Endothelial cell (in vitro differentiated cells): ENCODE results near the gene MMP24. TPM values are rescaled to one million over a fixed set of nuclear protein-coding genes. Genes with fewer than 3 reads are reported as not detected.

Experiments
- DNase-seq: peaks from one replicate; pipeline ENCODE4 v3.0.0; 2021; ENCODE audit warnings: low spot score
- H3K27ac Mint-ChIP-seq: one replicate; pipeline ENCODE4 v1.8.0; 2021; ENCODE audit warnings: mixed read lengths, inconsistent platforms; ENCODE audit not compliant: unreplicated experiment
- H3K27me3 Mint-ChIP-seq: one replicate; pipeline ENCODE4 v1.8.0; 2021; ENCODE audit warnings: mild to moderate bottlenecking, moderate library complexity, mixed read lengths, inconsistent platforms; ENCODE audit not compliant: unreplicated experiment
- H3K36me3 Mint-ChIP-seq: one replicate; pipeline ENCODE4 v1.8.0; 2021; ENCODE audit warnings: mild to moderate bottlenecking, low read depth, mixed read lengths, inconsistent platforms; ENCODE audit not compliant: unreplicated experiment
- H3K4me1 Mint-ChIP-seq: one replicate; pipeline ENCODE4 v1.8.0; 2021; ENCODE audit warnings: mild to moderate bottlenecking, mixed read lengths, inconsistent platforms; ENCODE audit not compliant: unreplicated experiment
- H3K4me3 Mint-ChIP-seq: one replicate; pipeline ENCODE4 v1.8.0; 2021; ENCODE audit warnings: mild to moderate bottlenecking, mixed read lengths, inconsistent platforms; ENCODE audit not compliant: unreplicated experiment
- H3K9me3 Mint-ChIP-seq: one replicate; pipeline ENCODE4 v1.8.0; 2021; ENCODE audit warnings: mixed read lengths, inconsistent platforms; ENCODE audit not compliant: unreplicated experiment
- total RNA-seq: library from RNA; stranded (reverse); fragmentation: NEBNext Ultra II Directional; extraction: Animal tissue kit (Norgen Biotek cat#: 25700); gene quantifications from one replicate; pipeline ENCODE4 v1.2.1, GENCODE V29; 2021; ENCODE audit not compliant: unreplicated experiment
- TF ChIP-seq, protein P1 (sequence below): fragments of 200-600 bp; sonication (generic); IDR thresholded peaks from one replicate; pipeline ENCODE4 v1.5.0; 2021; ENCODE audit warnings: antibody characterized with exemption; ENCODE audit not compliant: unreplicated experiment

MMP24 gene
- total RNA-seq, 1 donor from 2014 or later: 9.1 TPM

DNA sequence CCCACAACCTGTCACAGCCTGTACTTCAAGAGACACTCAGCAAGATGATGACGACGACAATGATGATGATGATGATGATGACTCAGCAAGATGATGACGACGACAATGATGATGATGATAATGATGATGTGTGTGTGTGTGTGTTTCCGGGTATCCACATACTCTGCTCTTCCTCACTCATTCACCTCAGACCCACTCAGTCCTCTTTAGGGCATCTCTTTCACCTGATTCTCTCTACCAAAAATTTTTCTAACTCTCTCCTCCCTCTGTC, 59.3 kb downstream of the MMP24 start:
- Mint-ChIP-seq H3K27me3 (peaks cover 24% of the 10 kb centered on the region), H3K9me3 (no peaks in the 10 kb centered on the region), H3K36me3 (peaks cover 9% of the 10 kb centered on the region), H3K4me1 (peaks cover 15% of the 10 kb centered on the region), H3K27ac (peak overlapping the region; percentile 59), H3K4me3 (peak overlapping the region; percentile 97)
- TF ChIP-seq, protein P1, sequence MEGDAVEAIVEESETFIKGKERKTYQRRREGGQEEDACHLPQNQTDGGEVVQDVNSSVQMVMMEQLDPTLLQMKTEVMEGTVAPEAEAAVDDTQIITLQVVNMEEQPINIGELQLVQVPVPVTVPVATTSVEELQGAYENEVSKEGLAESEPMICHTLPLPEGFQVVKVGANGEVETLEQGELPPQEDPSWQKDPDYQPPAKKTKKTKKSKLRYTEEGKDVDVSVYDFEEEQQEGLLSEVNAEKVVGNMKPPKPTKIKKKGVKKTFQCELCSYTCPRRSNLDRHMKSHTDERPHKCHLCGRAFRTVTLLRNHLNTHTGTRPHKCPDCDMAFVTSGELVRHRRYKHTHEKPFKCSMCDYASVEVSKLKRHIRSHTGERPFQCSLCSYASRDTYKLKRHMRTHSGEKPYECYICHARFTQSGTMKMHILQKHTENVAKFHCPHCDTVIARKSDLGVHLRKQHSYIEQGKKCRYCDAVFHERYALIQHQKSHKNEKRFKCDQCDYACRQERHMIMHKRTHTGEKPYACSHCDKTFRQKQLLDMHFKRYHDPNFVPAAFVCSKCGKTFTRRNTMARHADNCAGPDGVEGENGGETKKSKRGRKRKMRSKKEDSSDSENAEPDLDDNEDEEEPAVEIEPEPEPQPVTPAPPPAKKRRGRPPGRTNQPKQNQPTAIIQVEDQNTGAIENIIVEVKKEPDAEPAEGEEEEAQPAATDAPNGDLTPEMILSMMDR: no peak
- no peak for DNase-seq

DNA sequence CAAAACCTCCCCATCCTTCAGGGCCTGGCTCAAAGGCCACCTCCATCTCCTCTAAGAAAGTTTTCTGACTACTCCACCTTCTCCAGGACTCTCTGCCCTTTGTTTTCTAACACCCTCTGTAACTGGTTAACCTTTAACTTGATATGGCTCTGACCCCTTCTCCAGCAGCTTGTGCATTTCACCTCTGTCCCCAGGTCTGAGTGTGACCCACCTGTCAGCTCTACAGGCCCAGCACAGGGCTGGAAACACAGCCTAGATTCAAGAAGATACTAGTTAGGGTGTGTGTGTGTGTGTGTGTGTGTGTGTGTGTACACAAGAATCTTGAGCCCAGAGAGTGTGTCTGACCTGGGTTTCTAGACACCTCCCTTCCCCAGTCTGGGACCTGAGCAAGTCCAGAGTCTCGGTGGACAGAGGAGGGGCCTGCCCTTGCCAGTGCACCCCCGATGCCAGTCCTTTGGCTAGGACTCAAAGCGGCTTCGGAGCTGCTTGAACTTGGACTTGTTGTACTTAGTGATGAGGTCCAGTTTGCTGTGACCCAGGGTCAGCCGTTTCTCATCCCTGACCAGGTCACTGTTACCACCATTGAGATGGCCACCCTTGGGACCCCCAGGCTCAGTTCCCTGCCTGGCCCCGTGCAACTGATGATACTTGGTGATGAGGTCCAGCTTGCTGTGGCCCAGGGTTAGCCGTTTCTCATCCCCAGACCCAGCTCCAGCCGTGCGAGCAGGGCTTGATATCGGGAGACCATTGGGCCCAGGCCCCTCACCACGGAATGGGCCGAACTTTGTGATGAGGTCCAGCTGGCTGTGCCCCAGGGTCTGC, 59.8 kb downstream of the MMP24 start:
- H3K4me3 Mint-ChIP-seq: peak overlapping the region; percentile 97
- H3K27ac Mint-ChIP-seq: no peak overlapping the region
- DNase-seq: no peak
- peaks cover 9% of the 10 kb centered on the region for H3K36me3 Mint-ChIP-seq
- H3K27me3 Mint-ChIP-seq: peaks cover 25% of the 10 kb centered on the region
- H3K4me1 Mint-ChIP-seq: peaks cover 15% of the 10 kb centered on the region
- no peaks in the 10 kb centered on the region for H3K9me3 Mint-ChIP-seq
- TF ChIP-seq, protein P1: no peak

DNA sequence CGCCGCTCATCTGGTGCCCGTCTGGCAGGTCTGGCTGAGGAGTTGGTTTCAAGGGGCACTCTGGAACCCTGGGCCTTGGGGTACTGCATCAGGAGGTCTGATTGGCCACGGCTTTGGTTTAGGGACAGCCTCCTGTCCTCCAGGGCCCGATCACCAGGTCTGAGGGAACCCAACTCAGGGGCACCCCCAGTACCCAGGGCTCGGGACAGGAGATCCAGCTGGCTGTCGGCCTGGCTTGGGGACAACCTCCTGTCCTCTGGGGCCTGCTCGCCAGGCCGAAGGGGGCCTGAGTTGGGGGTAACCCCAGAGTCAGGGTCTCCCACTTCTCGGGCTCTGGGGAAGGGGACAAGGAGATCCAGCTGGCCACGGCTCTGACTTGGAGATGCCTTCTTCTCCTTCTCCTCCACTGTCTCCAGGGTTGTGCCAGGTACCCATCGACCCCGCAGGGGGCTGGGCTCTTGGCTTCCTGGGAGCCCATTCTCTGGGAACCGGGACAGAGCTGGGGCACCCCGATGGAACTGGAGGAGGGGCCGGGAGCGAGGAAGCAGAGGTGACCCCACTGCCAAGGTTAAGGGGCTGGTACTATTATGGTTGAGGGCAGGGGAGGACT, 60.5 kb downstream of the MMP24 start:
- H3K9me3 Mint-ChIP-seq: no peaks in the 10 kb centered on the region
- H3K4me1 Mint-ChIP-seq: peaks cover 15% of the 10 kb centered on the region
- peaks cover 25% of the 10 kb centered on the region for H3K27me3 Mint-ChIP-seq
- DNase-seq: no peak
- TF ChIP-seq, protein P1: no peak
- H3K4me3 Mint-ChIP-seq: no peak overlapping the region
- H3K27ac Mint-ChIP-seq: no peak overlapping the region
- peaks cover 9% of the 10 kb centered on the region for H3K36me3 Mint-ChIP-seq

DNA sequence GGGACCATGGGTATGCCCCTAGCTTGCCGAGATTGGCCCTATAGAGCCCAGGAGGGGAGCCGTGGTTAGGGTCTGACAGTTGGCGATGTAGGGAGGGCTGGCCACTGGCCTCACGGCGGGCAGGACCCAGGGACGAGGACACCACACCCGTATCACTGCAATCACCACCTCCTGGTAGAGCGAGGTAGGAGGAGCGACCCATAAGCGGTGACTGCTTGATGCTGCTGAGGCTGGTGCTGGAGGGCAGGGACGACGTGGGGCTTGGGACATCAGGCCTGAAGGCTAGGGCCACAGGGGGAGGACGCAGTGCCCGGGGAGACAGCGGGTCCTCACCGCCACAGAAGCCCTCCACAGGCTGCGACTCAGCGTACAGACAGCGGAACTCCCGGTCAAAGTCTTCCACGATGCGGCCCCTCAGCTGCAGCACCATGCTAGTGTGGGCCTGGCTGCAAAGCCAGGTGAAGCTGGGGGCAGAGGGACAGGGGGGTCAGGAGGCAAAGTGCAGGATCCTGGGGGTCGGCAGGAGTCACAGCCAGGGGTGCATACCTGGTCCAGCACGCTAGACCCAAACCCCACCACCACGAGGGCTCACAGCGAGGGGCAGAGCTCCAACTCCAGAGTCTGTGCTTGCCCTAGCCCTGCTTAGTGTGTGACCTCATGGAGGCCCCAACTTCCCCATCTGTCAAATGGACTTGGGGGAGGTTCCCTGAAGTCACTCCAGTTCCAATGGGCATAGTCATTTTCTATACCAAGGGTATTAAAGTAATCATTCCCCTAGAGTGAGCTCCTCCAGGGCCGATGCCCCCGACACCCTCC, 61.2 kb downstream of the MMP24 start:
- Mint-ChIP-seq H3K9me3 (no peaks in the 10 kb centered on the region), H3K4me3 (no peak overlapping the region), H3K27ac (peak overlapping the region; percentile 48), H3K36me3 (peaks cover 4% of the 10 kb centered on the region), H3K27me3 (peaks cover 23% of the 10 kb centered on the region), H3K4me1 (peaks cover 15% of the 10 kb centered on the region)
- TF ChIP-seq, protein P1: no peak
- no peak for DNase-seq
